Spleen (tissue), 11 donors: ENCODE measurements around the gene RPTOR. TPM values are rescaled to one million over a fixed set of nuclear protein-coding genes. Genes with fewer than 3 reads are reported as not detected.

ENCODE experiments used
- DNase-seq: peaks from one replicate; pipeline ENCODE4 v3.0.0-alpha.2; 2020
- H3K27ac ChIP-seq, 8 donors: fragments of 200-600 bp; sonication (generic) in 7 of 8; 1 replicate in 4 of 8; 2 replicates in 4 of 8; pipeline versions ENCODE4 v1.5.0 to v1.8.0; 2016 to 2021; ENCODE audit warnings: inconsistent platforms in 4 of 8, mild to moderate bottlenecking in 4 of 8, moderate library complexity in 1 of 8
- H3K27me3 ChIP-seq, 7 donors: fragments of 200-600 bp; sonication (generic) in 6 of 7; replicated peaks in 1 of 7; 1 replicate in 4 of 7; 2 replicates in 3 of 7; pipeline versions ENCODE4 v1.5.0 to v1.8.0; 2016 to 2021; ENCODE audit warnings: inconsistent platforms in 3 of 7, mild to moderate bottlenecking in 1 of 7
- H3K36me3 ChIP-seq, 6 donors: fragments of 200-600 bp; sonication (generic) in 5 of 6; 1 replicate in 4 of 6; 2 replicates in 2 of 6; pipeline versions ENCODE4 v1.5.0 to v1.8.0; 2016 to 2021; ENCODE audit warnings: inconsistent platforms in 2 of 6
- H3K4me1 ChIP-seq, 6 donors: fragments of 200-600 bp; sonication (generic) in 5 of 6; 1 replicate in 3 of 6; 2 replicates in 3 of 6; pipeline versions ENCODE4 v1.5.0 to v1.8.0; 2016 to 2021; ENCODE audit warnings: inconsistent platforms in 3 of 6
- H3K4me3 ChIP-seq, 8 donors: fragments of 200-600 bp; sonication (generic) in 7 of 8; 1 replicate in 4 of 8; 2 replicates in 4 of 8; pipeline versions ENCODE4 v1.5.0 to v1.8.0; 2016 to 2021; ENCODE audit warnings: inconsistent platforms in 4 of 8, mild to moderate bottlenecking in 4 of 8, moderate library complexity in 2 of 8
- H3K9me3 ChIP-seq, 8 donors: fragments of 200-600 bp; sonication (generic) in 7 of 8; 1 replicate in 4 of 8; 2 replicates in 4 of 8; pipeline versions ENCODE4 v1.5.0 to v1.8.0; 2016 to 2021; ENCODE audit warnings: inconsistent platforms in 4 of 8
- CTCF ChIP-seq, 11 experiments: fragments of 200-600 bp in 7 of 11; fragments of 450-650 bp in 4 of 11; sonication (generic) in 4 of 11; IDR thresholded peaks in 8 of 11; conservative IDR thresholded peaks in 3 of 11; 1 replicate in 7 of 11; 2 replicates in 4 of 11; pipeline versions ENCODE4 v1.4.0 to v1.8.0; 2016 to 2021; ENCODE audit warnings: antibody characterized with exemption in 11 of 11, inconsistent platforms in 4 of 11, mild to moderate bottlenecking in 1 of 11
- POLR2A ChIP-seq, 3 donors: fragments of 450-650 bp; IDR thresholded peaks; one replicate each; pipeline ENCODE4 v1.5.1; 2017; ENCODE audit warnings: antibody characterized with exemption in 3 of 3, mild to moderate bottlenecking in 1 of 3
- POLR2AphosphoS5 ChIP-seq, 3 donors: sonication (generic); formaldehyde crosslinking; IDR thresholded peaks; one replicate each; pipeline ENCODE4 v1.5.1; 2017; ENCODE audit warnings: antibody characterized with exemption in 3 of 3
- WGBS, 5 donors: extraction: QIAGEN DNeasy Blood & Tissue Kit in 3 of 5; methylation state at CpG; one replicate each; pipeline versions ENCODE4 v1.1.5 to v1.1.7; 2013 to 2018; 5-methylcytosine and 5-hydroxymethylcytosine counted together
- intact Hi-C: fragments of 100-400 bp; cut with DNase I; formaldehyde crosslinking; loops from one replicate; pipeline ENCODE4 v1.15.0; 2023; ENCODE audit warnings: low total_unique reads
- polyA plus RNA-seq, 3 donors: library from polyadenylated mRNA; stranded (reverse); fragments of 200-250 nt; gene quantifications; one replicate each; pipeline ENCODE4 v1.2.1, GENCODE V29; 2013
- total RNA-seq, 7 donors: library from RNA; depleted of rRNA in 3 of 7; stranded (reverse); fragments of >200 nt in 3 of 7; fragmentation: NEBNext Ultra II Directional in 4 of 7; extraction: Animal tissue kit (Norgen Biotek cat#: 25700) in 4 of 7; gene quantifications; one replicate each; pipeline versions ENCODE4 v1.1.0 to v1.2.1, GENCODE V29; 2016 to 2021
- donor health status: healthy with polysubstance abuse.
- donor health status: DM: no; HTN: no; CAD: no; lungs with moderate emphysema.
- donor health status: DM: no; HTN: no; CAD: no.
- donor health status: Bipolar disorder and iron deficiency.
- donor health status: healthy.
- donor health status: DM: no; HTN: no; CAD: no.
- donor health status: DM: yes; HTN: yes; CAD: no.

RPTOR gene
- total and polyA plus RNA-seq, 10 donors, result 3.1 to 61.2 (median 40.7) TPM

GRCh38 chr17:80701730-80702129 lies 157.1 kb downstream of the RPTOR start:
- 91 to 97% (median 92%) methylated on average over 8 to 9 of the region's 9 CpGs for WGBS, 5 donors
- no peaks in the 10 kb centered on the region for H3K27me3 ChIP-seq
- H3K9me3 ChIP-seq, result no peaks in the 10 kb centered on the region
- intact Hi-C loops, result no loop called here
- H3K36me3 ChIP-seq, result no peaks in the 10 kb centered on the region
- no peak overlapping the region for H3K4me3 ChIP-seq
- no peak for DNase-seq
- H3K4me1 ChIP-seq, result peaks cover 0 to 52% (median 19%) of the 10 kb centered on the region in 6 donors
- no peak overlapping the region for H3K27ac ChIP-seq
- no peak for TF ChIP-seq CTCF (IDR thresholded peaks at IDR 0.05 in 8 of 11, conservative IDR thresholded peaks at IDR 0.05 in 3 of 11)
- TF ChIP-seq POLR2AphosphoS5 (IDR thresholded peaks at IDR 0.05), result no peak

GRCh38 chr17:80702315-80703141 lies 157.9 kb downstream of the RPTOR start:
- Histone ChIP-seq H3K4me1 (peaks cover 0 to 45% (median 15%) of the 10 kb centered on the region in 6 donors), H3K36me3 (peaks cover 0 to 1% (median 0%) of the 10 kb centered on the region in 6 donors), H3K27ac (peak overlapping the region in 3 of 8 donors; percentile 32 to 37 (median 36)), H3K4me3 (no peak overlapping the region), H3K9me3 (no peaks in the 10 kb centered on the region), H3K27me3 (no peaks in the 10 kb centered on the region)
- no peak for DNase-seq
- WGBS, 5 donors, result 86 to 92% (median 89%) methylated on average over 18 of the region's 18 CpGs
- intact Hi-C loops, result no loop called here
- no peak for TF ChIP-seq POLR2A (IDR thresholded peaks at IDR 0.05)
- TF ChIP-seq CTCF (IDR thresholded peaks at IDR 0.05 in 8 of 11, conservative IDR thresholded peaks at IDR 0.05 in 3 of 11), result no peak
- no peak for TF ChIP-seq POLR2AphosphoS5 (IDR thresholded peaks at IDR 0.05)

GRCh38 chr17:80703142-80703478 lies 158.5 kb downstream of the RPTOR start:
- Histone ChIP-seq H3K4me3 (no peak overlapping the region), H3K27me3 (no peaks in the 10 kb centered on the region), H3K27ac (peak overlapping the region in 4 of 8 donors; percentile 3 to 37 (median 34)), H3K4me1 (peaks cover 0 to 40% (median 15%) of the 10 kb centered on the region in 6 donors), H3K9me3 (no peaks in the 10 kb centered on the region), H3K36me3 (peaks cover 0 to 7% (median 0%) of the 10 kb centered on the region in 6 donors)
- intact Hi-C loops, result no loop called here
- no peak for TF ChIP-seq POLR2AphosphoS5 (IDR thresholded peaks at IDR 0.05)
- no peak for DNase-seq
- WGBS, 5 donors, result 35 to 52% (median 38%) methylated on average over 9 of the region's 9 CpGs

- Histone ChIP-seq H3K4me3 (no peak overlapping the region), H3K27ac (no peak overlapping the region), H3K4me1 (peaks cover 0 to 43% (median 17%) of the 10 kb centered on the region in 6 donors), H3K36me3 (peaks cover 0 to 20% (median 7%) of the 10 kb centered on the region in 6 donors), H3K27me3 (no peaks in the 10 kb centered on the region), H3K9me3 (no peaks in the 10 kb centered on the region)
- TF ChIP-seq POLR2A (IDR thresholded peaks at IDR 0.05) (no peak), CTCF (IDR thresholded peaks at IDR 0.05 in 8 of 11, conservative IDR thresholded peaks at IDR 0.05 in 3 of 11) (no peak), POLR2AphosphoS5 (IDR thresholded peaks at IDR 0.05) (no peak)
- WGBS, 5 donors, result 57 to 75% (median 64%) methylated on average over 3 of the region's 3 CpGs
- DNase-seq, result no peak
- intact Hi-C loops, result no loop called here
These were observed 159.8 kb downstream of the RPTOR start for GRCh38 chr17:80704381-80704819.
